ENCODE data around the gene ANGPTL4.

- no peak for TF ChIP-seq TFE3 (CRISPR knock-in tag; IDR thresholded peaks at IDR 0.05)
- TF ChIP-seq TBL1XR1 (IDR thresholded peaks at IDR 0.05; ENCODE audit: borderline replicate concordance, low read length, partially characterized antibody): no peak
- no peak for TF ChIP-seq JUNB (CRISPR knock-in tag; IDR thresholded peaks at IDR 0.05; ENCODE audit: borderline replicate concordance)
- no peak for TF ChIP-seq ZBTB40 (IDR thresholded peaks at IDR 0.05)
- TF ChIP-seq ZBTB40 (CRISPR knock-in tag; IDR thresholded peaks at IDR 0.05): no peak
- no peak for TF ChIP-seq NCOR1 (IDR thresholded peaks at IDR 0.05; ENCODE audit: borderline replicate concordance, low read length)
- TF ChIP-seq, protein P1, sequence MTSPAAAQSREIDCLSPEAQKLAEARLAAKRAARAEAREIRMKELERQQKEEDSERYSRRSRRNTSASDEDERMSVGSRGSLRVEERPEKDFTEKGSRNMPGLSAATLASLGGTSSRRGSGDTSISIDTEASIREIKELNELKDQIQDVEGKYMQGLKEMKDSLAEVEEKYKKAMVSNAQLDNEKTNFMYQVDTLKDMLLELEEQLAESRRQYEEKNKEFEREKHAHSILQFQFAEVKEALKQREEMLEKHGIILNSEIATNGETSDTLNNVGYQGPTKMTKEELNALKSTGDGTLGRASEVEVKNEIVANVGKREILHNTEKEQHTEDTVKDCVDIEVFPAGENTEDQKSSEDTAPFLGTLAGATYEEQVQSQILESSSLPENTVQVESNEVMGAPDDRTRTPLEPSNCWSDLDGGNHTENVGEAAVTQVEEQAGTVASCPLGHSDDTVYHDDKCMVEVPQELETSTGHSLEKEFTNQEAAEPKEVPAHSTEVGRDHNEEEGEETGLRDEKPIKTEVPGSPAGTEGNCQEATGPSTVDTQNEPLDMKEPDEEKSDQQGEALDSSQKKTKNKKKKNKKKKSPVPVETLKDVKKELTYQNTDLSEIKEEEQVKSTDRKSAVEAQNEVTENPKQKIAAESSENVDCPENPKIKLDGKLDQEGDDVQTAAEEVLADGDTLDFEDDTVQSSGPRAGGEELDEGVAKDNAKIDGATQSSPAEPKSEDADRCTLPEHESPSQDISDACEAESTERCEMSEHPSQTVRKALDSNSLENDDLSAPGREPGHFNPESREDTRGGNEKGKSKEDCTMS (CRISPR knock-in tag; conservative IDR thresholded peaks at IDR 0.05): no peak
- TF ChIP-seq, protein P2, sequence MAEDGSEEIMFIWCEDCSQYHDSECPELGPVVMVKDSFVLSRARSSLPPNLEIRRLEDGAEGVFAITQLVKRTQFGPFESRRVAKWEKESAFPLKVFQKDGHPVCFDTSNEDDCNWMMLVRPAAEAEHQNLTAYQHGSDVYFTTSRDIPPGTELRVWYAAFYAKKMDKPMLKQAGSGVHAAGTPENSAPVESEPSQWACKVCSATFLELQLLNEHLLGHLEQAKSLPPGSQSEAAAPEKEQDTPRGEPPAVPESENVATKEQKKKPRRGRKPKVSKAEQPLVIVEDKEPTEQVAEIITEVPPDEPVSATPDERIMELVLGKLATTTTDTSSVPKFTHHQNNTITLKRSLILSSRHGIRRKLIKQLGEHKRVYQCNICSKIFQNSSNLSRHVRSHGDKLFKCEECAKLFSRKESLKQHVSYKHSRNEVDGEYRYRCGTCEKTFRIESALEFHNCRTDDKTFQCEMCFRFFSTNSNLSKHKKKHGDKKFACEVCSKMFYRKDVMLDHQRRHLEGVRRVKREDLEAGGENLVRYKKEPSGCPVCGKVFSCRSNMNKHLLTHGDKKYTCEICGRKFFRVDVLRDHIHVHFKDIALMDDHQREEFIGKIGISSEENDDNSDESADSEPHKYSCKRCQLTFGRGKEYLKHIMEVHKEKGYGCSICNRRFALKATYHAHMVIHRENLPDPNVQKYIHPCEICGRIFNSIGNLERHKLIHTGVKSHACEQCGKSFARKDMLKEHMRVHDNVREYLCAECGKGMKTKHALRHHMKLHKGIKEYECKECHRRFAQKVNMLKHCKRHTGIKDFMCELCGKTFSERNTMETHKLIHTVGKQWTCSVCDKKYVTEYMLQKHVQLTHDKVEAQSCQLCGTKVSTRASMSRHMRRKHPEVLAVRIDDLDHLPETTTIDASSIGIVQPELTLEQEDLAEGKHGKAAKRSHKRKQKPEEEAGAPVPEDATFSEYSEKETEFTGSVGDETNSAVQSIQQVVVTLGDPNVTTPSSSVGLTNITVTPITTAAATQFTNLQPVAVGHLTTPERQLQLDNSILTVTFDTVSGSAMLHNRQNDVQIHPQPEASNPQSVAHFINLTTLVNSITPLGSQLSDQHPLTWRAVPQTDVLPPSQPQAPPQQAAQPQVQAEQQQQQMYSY (CRISPR knock-in tag; IDR thresholded peaks at IDR 0.05): no peak
- TF ChIP-seq CHD4 (IDR thresholded peaks at IDR 0.05; ENCODE audit: borderline replicate concordance, low read length): no peak
- TF ChIP-seq ZNF501 (CRISPR knock-in tag; IDR thresholded peaks at IDR 0.05): no peak
- no peak for TF ChIP-seq NCOA2 (CRISPR knock-in tag; IDR thresholded peaks at IDR 0.05)
- TF ChIP-seq, protein P3, sequence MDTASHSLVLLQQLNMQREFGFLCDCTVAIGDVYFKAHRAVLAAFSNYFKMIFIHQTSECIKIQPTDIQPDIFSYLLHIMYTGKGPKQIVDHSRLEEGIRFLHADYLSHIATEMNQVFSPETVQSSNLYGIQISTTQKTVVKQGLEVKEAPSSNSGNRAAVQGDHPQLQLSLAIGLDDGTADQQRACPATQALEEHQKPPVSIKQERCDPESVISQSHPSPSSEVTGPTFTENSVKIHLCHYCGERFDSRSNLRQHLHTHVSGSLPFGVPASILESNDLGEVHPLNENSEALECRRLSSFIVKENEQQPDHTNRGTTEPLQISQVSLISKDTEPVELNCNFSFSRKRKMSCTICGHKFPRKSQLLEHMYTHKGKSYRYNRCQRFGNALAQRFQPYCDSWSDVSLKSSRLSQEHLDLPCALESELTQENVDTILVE (CRISPR knock-in tag; IDR thresholded peaks at IDR 0.05): no peak
- no peak for TF ChIP-seq ZNF670 (CRISPR knock-in tag; IDR thresholded peaks at IDR 0.05; ENCODE audit: borderline replicate concordance)
- no peak for TF ChIP-seq ELF1 (CRISPR knock-in tag; IDR thresholded peaks at IDR 0.05)
- no peak for TF ChIP-seq THAP8 (CRISPR knock-in tag; IDR thresholded peaks at IDR 0.05; ENCODE audit: borderline replicate concordance)
Measured at GRCh38 chr19:8338835-8339234, 25.1 kb upstream of the ANGPTL4 start.
